Fibroblast of pulmonary artery (primary cell): ENCODE results near the gene GDA.

Experiments
- DNase-seq: peaks from one replicate; pipeline ENCODE4 v3.0.0-alpha.2; 2010; ENCODE audit warnings: low read depth
- H3K4me3 ChIP-seq: replicated peaks from 2 replicates; pipeline ENCODE4 v1.5.1; 2011; ENCODE audit warnings: low read depth, mild to moderate bottlenecking, control low read depth, low read length, moderate library complexity
- TF ChIP-seq, protein P1 (sequence below): IDR thresholded peaks from 2 replicates; pipeline ENCODE4 v1.5.1; 2011; ENCODE audit warnings: mild to moderate bottlenecking, control low read depth, low read length, inconsistent platforms; ENCODE audit errors: missing control alignments

The GDA gene

DNA sequence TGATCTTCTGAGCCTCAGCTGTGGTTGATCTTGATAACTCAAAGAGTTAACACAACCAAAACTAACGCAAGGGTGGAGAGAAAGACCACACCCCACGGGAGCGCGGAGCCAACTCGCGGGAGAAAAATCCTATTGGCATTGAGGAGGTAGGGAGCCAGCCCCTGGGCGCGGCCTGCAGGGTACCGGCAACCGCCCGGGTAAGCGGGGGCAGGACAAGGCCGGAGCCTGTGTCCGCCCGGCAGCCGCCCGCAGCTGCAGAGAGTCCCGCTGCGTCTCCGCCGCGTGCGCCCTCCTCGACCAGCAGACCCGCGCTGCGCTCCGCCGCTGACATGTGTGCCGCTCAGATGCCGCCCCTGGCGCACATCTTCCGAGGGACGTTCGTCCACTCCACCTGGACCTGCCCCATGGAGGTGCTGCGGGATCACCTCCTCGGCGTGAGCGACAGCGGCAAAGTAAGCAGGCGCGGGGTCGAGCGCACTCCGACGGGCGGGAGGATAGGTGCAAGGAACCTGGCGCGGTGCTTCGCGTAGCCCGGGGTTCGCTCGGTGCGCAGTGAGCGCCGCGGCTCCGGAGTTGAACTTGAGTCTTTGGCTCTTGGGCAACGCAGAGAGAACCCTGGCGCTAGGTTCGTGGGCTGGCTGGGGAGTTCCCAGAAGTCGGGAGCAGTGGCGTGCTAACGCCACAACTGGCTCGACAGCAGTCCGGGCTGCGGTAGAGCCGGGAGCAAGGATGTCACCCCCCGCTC, at the start of gene GDA:
GDA (plus strand) TSS at position 210 of the 745 bp plus-strand sequence; CDS start at position 330, 120 bp downstream.
- H3K4me3 ChIP-seq = no peak within 1 kb of the TSS
- no peak for DNase-seq
- TF ChIP-seq, protein P1, sequence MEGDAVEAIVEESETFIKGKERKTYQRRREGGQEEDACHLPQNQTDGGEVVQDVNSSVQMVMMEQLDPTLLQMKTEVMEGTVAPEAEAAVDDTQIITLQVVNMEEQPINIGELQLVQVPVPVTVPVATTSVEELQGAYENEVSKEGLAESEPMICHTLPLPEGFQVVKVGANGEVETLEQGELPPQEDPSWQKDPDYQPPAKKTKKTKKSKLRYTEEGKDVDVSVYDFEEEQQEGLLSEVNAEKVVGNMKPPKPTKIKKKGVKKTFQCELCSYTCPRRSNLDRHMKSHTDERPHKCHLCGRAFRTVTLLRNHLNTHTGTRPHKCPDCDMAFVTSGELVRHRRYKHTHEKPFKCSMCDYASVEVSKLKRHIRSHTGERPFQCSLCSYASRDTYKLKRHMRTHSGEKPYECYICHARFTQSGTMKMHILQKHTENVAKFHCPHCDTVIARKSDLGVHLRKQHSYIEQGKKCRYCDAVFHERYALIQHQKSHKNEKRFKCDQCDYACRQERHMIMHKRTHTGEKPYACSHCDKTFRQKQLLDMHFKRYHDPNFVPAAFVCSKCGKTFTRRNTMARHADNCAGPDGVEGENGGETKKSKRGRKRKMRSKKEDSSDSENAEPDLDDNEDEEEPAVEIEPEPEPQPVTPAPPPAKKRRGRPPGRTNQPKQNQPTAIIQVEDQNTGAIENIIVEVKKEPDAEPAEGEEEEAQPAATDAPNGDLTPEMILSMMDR = no peak

- DNase-seq = no peak
- TF ChIP-seq, protein P1 = no peak
Observed at GRCh38 chr9:72102520-72102919, 46.7 kb upstream of the GDA start.

GRCh38 chr9:72113056-72113455, 36.2 kb upstream of the GDA start:
- no peak overlapping the region for H3K4me3 ChIP-seq
- TF ChIP-seq, protein P1 = no peak
- no peak for DNase-seq

More at GRCh38 chr9:72102520-72102919, 46.7 kb upstream of the GDA start:
- H3K4me3 ChIP-seq = no peak overlapping the region

- H3K4me3 ChIP-seq = no peak overlapping the region
- no peak for DNase-seq
- TF ChIP-seq, protein P1 = no peak
Observed at GRCh38 chr9:72119853-72120252, 29.4 kb upstream of the GDA start.

DNA sequence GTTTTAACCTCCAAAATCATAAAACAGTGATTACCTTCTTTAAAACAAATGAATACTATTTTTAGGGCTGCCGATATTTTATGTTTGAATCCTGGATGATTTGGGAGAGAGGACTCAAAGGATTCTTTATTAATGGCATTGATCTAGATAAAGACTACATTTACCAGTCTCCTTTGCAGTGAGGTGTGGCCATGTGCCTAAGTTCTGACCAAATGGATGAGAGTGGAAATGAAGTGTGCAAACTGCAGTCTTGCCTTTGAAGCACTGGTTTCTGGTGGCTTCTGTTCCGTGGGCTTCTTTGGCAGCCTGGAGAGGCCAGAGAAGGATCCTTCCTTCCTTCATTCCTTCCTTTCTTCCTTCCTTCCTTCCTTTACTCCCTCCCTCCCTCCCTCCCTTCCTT, 24.3 kb upstream of the GDA start:
- DNase-seq = no peak
- H3K4me3 ChIP-seq = no peak overlapping the region
- TF ChIP-seq, protein P1 = no peak

DNA sequence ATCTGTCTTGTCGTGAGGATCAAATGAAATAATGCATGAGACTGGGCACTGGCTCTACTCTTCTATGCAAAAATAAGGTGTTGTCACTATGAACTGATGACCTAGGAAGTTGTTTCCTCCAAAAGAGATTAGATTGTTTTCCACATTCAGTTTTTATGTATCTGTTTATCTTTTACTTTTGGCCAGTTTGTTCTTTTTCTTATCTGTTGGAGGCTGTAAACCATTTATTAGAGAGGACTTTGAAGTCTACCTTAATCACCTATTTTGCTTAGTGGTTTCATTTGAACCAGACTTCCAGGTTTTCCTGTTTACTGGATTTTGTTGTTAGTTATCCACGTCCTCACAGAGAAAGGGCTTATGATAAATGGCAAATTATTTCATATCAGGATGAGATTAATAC, 21.5 kb upstream of the GDA start:
- TF ChIP-seq, protein P1 = no peak
- H3K4me3 ChIP-seq = no peak overlapping the region
- DNase-seq = no peak

GRCh38 chr9:72128526-72128925, 20.7 kb upstream of the GDA start:
- TF ChIP-seq, protein P1 = no peak
- DNase-seq = no peak
- no peak overlapping the region for H3K4me3 ChIP-seq
